Fibroblast of lung (primary cell): ENCODE measurements around the gene CLC. TPM values are rescaled to one million over a fixed set of nuclear protein-coding genes. Genes with fewer than 3 reads are reported as not detected.

Experiments used
- DNase-seq, 2 donors: peaks; one replicate each; pipeline versions ENCODE4 v3.0.0 to v3.0.0-alpha.2; 2010; ENCODE audit warnings: low read depth in 2 of 2
- H2AFZ ChIP-seq: 2 replicates; pipeline ENCODE4 v1.5.1; 2012; ENCODE audit warnings: low read length, control low read depth, inconsistent platforms
- H3K27ac ChIP-seq: 2 replicates; pipeline ENCODE4 v1.5.1; 2011; ENCODE audit warnings: low read length, control low read depth; ENCODE audit not compliant: insufficient read depth
- H3K27me3 ChIP-seq: 2 replicates; pipeline ENCODE4 v1.5.1; 2011; ENCODE audit warnings: mild to moderate bottlenecking, low read length; ENCODE audit not compliant: control insufficient read depth, insufficient read depth
- H3K36me3 ChIP-seq: 2 replicates; pipeline ENCODE4 v1.5.1; 2011; ENCODE audit warnings: low read length; ENCODE audit not compliant: control insufficient read depth, insufficient read depth
- H3K4me1 ChIP-seq: 2 replicates; pipeline ENCODE4 v1.5.1; 2011; ENCODE audit warnings: low read length; ENCODE audit not compliant: control insufficient read depth, insufficient read depth; ENCODE audit errors: extremely low read depth
- H3K4me2 ChIP-seq: 2 replicates; pipeline ENCODE4 v1.5.1; 2011; ENCODE audit warnings: low read length, control low read depth; ENCODE audit not compliant: insufficient read depth; ENCODE audit errors: extremely low read depth
- H3K4me3 ChIP-seq, 4 experiments: fragments of 200-600 bp in 1 of 4; sonication (generic) in 1 of 4; replicated peaks in 1 of 4; 2 replicates each; pipeline ENCODE4 v1.5.1; 2011 to 2016; ENCODE audit warnings: low read length in 4 of 4, low read depth in 3 of 4, mild to moderate bottlenecking in 3 of 4, control low read depth in 2 of 4, inconsistent platforms in 1 of 4, mixed read lengths in 1 of 4; ENCODE audit not compliant: insufficient read depth in 1 of 4; ENCODE audit errors: control extremely low read depth in 1 of 4
- H3K79me2 ChIP-seq: 2 replicates; pipeline ENCODE4 v1.5.1; 2012; ENCODE audit warnings: mild to moderate bottlenecking, low read length, inconsistent platforms; ENCODE audit not compliant: control insufficient read depth, insufficient read depth
- H3K9ac ChIP-seq: 2 replicates; pipeline ENCODE4 v1.5.1; 2011; ENCODE audit warnings: mild to moderate bottlenecking, low read length, control low read depth; ENCODE audit not compliant: insufficient read depth
- H3K9me3 ChIP-seq: 2 replicates; pipeline ENCODE4 v1.5.1; 2012; ENCODE audit warnings: low read depth, low read length; ENCODE audit not compliant: control insufficient read depth, insufficient read depth
- H4K20me1 ChIP-seq: 2 replicates; pipeline ENCODE4 v1.5.1; 2011; ENCODE audit warnings: low read length; ENCODE audit not compliant: control insufficient read depth, insufficient read depth; ENCODE audit errors: extremely low read depth
- CTCF ChIP-seq, 2 donors: IDR thresholded peaks in 1 of 2; conservative IDR thresholded peaks in 1 of 2; 1 replicate in 1 of 2; 2 replicates in 1 of 2; pipeline ENCODE4 v1.5.1; 2011 to 2012; ENCODE audit warnings: low read length in 2 of 2, control low read depth in 1 of 2, inconsistent platforms in 1 of 2, low read depth in 1 of 2, mild to moderate bottlenecking in 1 of 2
- EZH2 ChIP-seq: IDR thresholded peaks from 2 replicates; pipeline ENCODE4 v1.5.1; 2012; ENCODE audit warnings: low read length, control low read depth, mild to moderate bottlenecking; ENCODE audit errors: missing control alignments
- polyA minus RNA-seq: library from RNA; depleted of rRNA, polyadenylated mRNA; stranded (reverse); fragments of >200 nt; gene quantifications from 2 replicates; pipeline ENCODE4 v1.2.3, GENCODE V29; 2011; ENCODE audit warnings: low replicate concordance
- polyA plus RNA-seq, 2 donors: library from polyadenylated mRNA; depleted of rRNA in 1 of 2; stranded (reverse) in 1 of 2; unstranded in 1 of 2; fragments of >200 nt; gene quantifications; 2 replicates each; pipeline ENCODE4 v1.2.1, GENCODE V29; 2011 to 2012; ENCODE audit warnings: missing spikeins in 1 of 2
- total RNA-seq: library from RNA; depleted of rRNA; stranded (reverse); fragments of >200 nt; gene quantifications from 2 replicates; pipeline ENCODE4 v1.2.1, GENCODE V29; 2014

The CLC gene
- total RNA-seq (not detected in 2 replicates), polyA plus RNA-seq (not detected in 2 replicates), polyA minus RNA-seq (not detected in 2 replicates)
- not detected in 2 replicates for polyA plus RNA-seq (2012)

- Histone ChIP-seq H3K27ac (no peak within 1 kb of the TSS), H3K4me3 (no peak within 1 kb of the TSS), H3K27me3 (no peaks in the 10 kb centered on the region), H3K4me1 (no peaks in the 10 kb centered on the region), H3K4me2 (no peak within 1 kb of the TSS), H3K79me2 (no peaks in the 10 kb centered on the region), H3K9me3 (no peaks in the 10 kb centered on the region), H2AFZ (no peak within 1 kb of the TSS), H4K20me1 (no peaks in the 10 kb centered on the region), H3K9ac (no peak within 1 kb of the TSS), H3K36me3 (no peaks in the 10 kb centered on the region)
- no peak for TF ChIP-seq EZH2
- TF ChIP-seq CTCF (conservative IDR thresholded peaks at IDR 0.05 in 1 of 2, IDR thresholded peaks at IDR 0.05 in 1 of 2; ENCODE audit: low read depth in 1 of 2, low read length in 2 of 2) = no peak
- no peak for DNase-seq
Measured at GRCh38 chr19:39737891-39738290, at the start of gene CLC. CLC (minus strand) TSS chr19:39738029; CDS start chr19:39737952, 77 bp downstream.

GRCh38 chr19:39780894-39781293, 43.1 kb upstream of the CLC start:
- Histone ChIP-seq H3K9ac (no peak overlapping the region), H3K4me3 (no peak overlapping the region), H2AFZ (no peak overlapping the region), H3K4me1 (no peaks in the 10 kb centered on the region), H3K79me2 (no peaks in the 10 kb centered on the region), H4K20me1 (no peaks in the 10 kb centered on the region), H3K4me2 (no peak overlapping the region), H3K27ac (no peak overlapping the region), H3K27me3 (no peaks in the 10 kb centered on the region), H3K36me3 (no peaks in the 10 kb centered on the region), H3K9me3 (no peaks in the 10 kb centered on the region)
- no peak for DNase-seq
- TF ChIP-seq CTCF (conservative IDR thresholded peaks at IDR 0.05 in 1 of 2, IDR thresholded peaks at IDR 0.05 in 1 of 2; ENCODE audit: low read depth in 1 of 2, low read length in 2 of 2) (no peak), EZH2 (no peak)

- TF ChIP-seq EZH2 (no peak), CTCF (conservative IDR thresholded peaks at IDR 0.05 in 1 of 2, IDR thresholded peaks at IDR 0.05 in 1 of 2; ENCODE audit: low read depth in 1 of 2, low read length in 2 of 2) (no peak)
- no peaks in the 10 kb centered on the region for H3K4me1 ChIP-seq
Measured at GRCh38 chr19:39778763-39779162, 40.9 kb upstream of the CLC start, which contains the start of gene LEUTX. LEUTX (plus strand) TSS chr19:39778854; CDS start chr19:39778921, 67 bp downstream.

More at GRCh38 chr19:39778763-39779162, 40.9 kb upstream of the CLC start, which contains the start of gene LEUTX:
- H3K9me3 ChIP-seq = no peaks in the 10 kb centered on the region
- no peak within 1 kb of the TSS for H2AFZ ChIP-seq
- H3K27ac ChIP-seq = no peak within 1 kb of the TSS
- no peak for DNase-seq
- H3K4me3 ChIP-seq = no peak within 1 kb of the TSS
- no peaks in the 10 kb centered on the region for H3K79me2 ChIP-seq
- H3K4me2 ChIP-seq = no peak within 1 kb of the TSS
- no peak within 1 kb of the TSS for H3K9ac ChIP-seq
- H3K27me3 ChIP-seq = no peaks in the 10 kb centered on the region
- H3K36me3 ChIP-seq = no peaks in the 10 kb centered on the region
- no peaks in the 10 kb centered on the region for H4K20me1 ChIP-seq
